ENCODE data around the gene PALLD.

Gene PALLD

GRCh38 chr4:168776382-168776781 is 279.5 kb downstream of the PALLD start:
- in situ Hi-C loops (cut with HindIII; ENCODE audit: low sequenced_read_pairs): no loop called here

- in situ Hi-C loops (cut with HindIII; ENCODE audit: low sequenced_read_pairs): no loop called here
Measured at GRCh38 chr4:168777277-168777965, 280.6 kb downstream of the PALLD start.

- in situ Hi-C loops (cut with HindIII; ENCODE audit: low sequenced_read_pairs): no loop called here
Measured at GRCh38 chr4:168781341-168781740, 284.5 kb downstream of the PALLD start.

- in situ Hi-C loops (cut with HindIII; ENCODE audit: low sequenced_read_pairs): no loop called here
Measured at GRCh38 chr4:168781926-168782325, 285.1 kb downstream of the PALLD start.

GRCh38 chr4:168782439-168782838 is 285.6 kb downstream of the PALLD start:
- in situ Hi-C loops (cut with HindIII; ENCODE audit: low sequenced_read_pairs): no loop called here

- in situ Hi-C loops (cut with HindIII; ENCODE audit: low sequenced_read_pairs): no loop called here
Measured at GRCh38 chr4:168784786-168785461, 288.1 kb downstream of the PALLD start.

- in situ Hi-C loops (cut with HindIII; ENCODE audit: low sequenced_read_pairs): no loop called here
Measured at GRCh38 chr4:168787334-168787733, 290.5 kb downstream of the PALLD start.

- in situ Hi-C loops (cut with HindIII; ENCODE audit: low sequenced_read_pairs): no loop called here
Measured at GRCh38 chr4:168787801-168788595, 291.1 kb downstream of the PALLD start.

- in situ Hi-C loops (cut with HindIII; ENCODE audit: low sequenced_read_pairs): loop anchor here (10.0 kb wide), 1 partner anchor 176 kb away; no protein-coding TSS in a partner anchor
Measured at GRCh38 chr4:168790898-168791297, 294.0 kb downstream of the PALLD start.

GRCh38 chr4:168791376-168791775 is 294.5 kb downstream of the PALLD start:
- in situ Hi-C loops (cut with HindIII; ENCODE audit: low sequenced_read_pairs): loop anchor here (10.0 kb wide), 1 partner anchor 177 kb away; no protein-coding TSS in a partner anchor

GRCh38 chr4:168793542-168793941 is 296.7 kb downstream of the PALLD start:
- in situ Hi-C loops (cut with HindIII; ENCODE audit: low sequenced_read_pairs): loop anchor here (10.0 kb wide), 1 partner anchor 179 kb away; no protein-coding TSS in a partner anchor

- in situ Hi-C loops (cut with HindIII; ENCODE audit: low sequenced_read_pairs): loop anchor here (10.0 kb wide), 1 partner anchor 179 kb away; no protein-coding TSS in a partner anchor
Measured at GRCh38 chr4:168794092-168794707, 297.3 kb downstream of the PALLD start.

GRCh38 chr4:168794881-168795280 is 298.0 kb downstream of the PALLD start:
- in situ Hi-C loops (cut with HindIII; ENCODE audit: low sequenced_read_pairs): loop anchor here (10.0 kb wide), 1 partner anchor 180 kb away; no protein-coding TSS in a partner anchor

GRCh38 chr4:168795346-168795745 is 298.5 kb downstream of the PALLD start:
- in situ Hi-C loops (cut with HindIII; ENCODE audit: low sequenced_read_pairs): loop anchor here (10.0 kb wide), 1 partner anchor 181 kb away; no protein-coding TSS in a partner anchor

GRCh38 chr4:168796362-168797106 is 299.7 kb downstream of the PALLD start:
- in situ Hi-C loops (cut with HindIII; ENCODE audit: low sequenced_read_pairs): loop anchor here (10.0 kb wide), 1 partner anchor 182 kb away; no protein-coding TSS in a partner anchor

- in situ Hi-C loops (cut with HindIII; ENCODE audit: low sequenced_read_pairs): loop anchor here (10.0 kb wide), 1 partner anchor 182 kb away; no protein-coding TSS in a partner anchor
Measured at GRCh38 chr4:168797194-168797593, 300.3 kb downstream of the PALLD start.

- in situ Hi-C loops (cut with HindIII; ENCODE audit: low sequenced_read_pairs): loop anchor here (10.0 kb wide), 1 partner anchor 183 kb away; no protein-coding TSS in a partner anchor
Measured at GRCh38 chr4:168797738-168798375, 301.0 kb downstream of the PALLD start.

- in situ Hi-C loops (cut with HindIII; ENCODE audit: low sequenced_read_pairs): no loop called here
Measured at GRCh38 chr4:168800926-168801325, 304.1 kb downstream of the PALLD start.

GRCh38 chr4:168802222-168802621 is 305.4 kb downstream of the PALLD start:
- in situ Hi-C loops (cut with HindIII; ENCODE audit: low sequenced_read_pairs): no loop called here

All from DLD1 (cell line).